ENCODE data around the gene GPC3. TPM values are rescaled to one million over a fixed set of nuclear protein-coding genes. Genes with fewer than 3 reads are reported as not detected.

GPC3 gene
- total RNA-seq, 1 donor from 2014 or later = not detected

DNA sequence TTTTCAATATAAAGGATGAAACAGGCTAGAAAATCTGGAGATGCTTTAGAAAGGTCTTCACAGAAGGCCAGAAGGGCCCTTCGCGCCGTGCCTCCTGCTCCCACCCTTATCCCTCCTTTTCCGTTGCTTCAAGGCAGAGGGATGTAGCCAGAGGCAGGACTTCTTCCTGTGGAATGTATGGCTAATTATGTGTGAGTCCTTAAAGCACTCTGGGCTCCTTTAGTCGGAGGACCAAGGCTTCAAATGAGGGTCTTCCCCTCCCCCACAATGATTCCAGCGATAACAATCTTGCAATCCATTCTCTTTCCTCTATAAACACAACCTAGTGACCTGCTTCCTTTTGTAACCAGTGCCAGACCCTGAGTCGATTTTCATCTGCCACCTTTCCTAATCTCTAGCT is 103.5 kb downstream of the GPC3 start:
- DNase-seq = no peak

DNA sequence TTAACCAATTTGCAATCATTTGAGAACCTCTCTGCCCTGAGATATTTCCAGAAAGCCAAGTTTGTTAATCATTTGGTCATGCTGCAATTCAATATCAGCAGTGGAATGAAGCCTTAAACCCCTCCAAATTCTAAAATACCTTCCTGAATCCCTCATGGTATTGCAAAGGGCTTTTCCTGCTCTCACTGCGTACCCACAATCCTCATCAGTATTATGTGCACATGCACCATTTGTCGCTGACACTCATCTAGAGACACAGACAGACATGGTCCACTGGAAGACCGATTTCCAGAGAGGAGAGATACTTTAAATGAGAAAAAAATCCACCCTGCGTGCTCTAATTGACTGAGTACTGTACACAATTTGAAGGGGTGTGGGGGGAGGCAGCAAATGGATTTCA is 104.4 kb downstream of the GPC3 start:
- DNase-seq = no peak

DNA sequence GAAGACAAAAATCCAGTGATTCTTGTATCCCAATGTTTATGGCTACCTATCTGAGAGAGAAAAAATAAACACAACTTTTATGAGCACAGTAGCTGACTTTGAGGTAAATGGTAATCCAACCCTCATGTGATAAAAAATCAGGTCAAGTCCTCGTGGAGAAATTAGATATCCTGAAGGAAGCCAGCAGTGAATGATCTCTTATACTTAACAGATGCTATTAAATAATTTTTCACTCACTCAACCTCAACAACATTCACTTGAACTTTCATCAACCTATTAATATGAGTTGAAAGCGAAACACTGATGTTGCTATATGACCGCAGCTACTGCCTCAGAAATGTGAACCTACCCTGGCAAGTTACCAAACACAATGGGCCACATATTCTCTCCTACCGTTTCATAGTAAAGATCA is 105.4 kb downstream of the GPC3 start:
- DNase-seq = no peak

DNA sequence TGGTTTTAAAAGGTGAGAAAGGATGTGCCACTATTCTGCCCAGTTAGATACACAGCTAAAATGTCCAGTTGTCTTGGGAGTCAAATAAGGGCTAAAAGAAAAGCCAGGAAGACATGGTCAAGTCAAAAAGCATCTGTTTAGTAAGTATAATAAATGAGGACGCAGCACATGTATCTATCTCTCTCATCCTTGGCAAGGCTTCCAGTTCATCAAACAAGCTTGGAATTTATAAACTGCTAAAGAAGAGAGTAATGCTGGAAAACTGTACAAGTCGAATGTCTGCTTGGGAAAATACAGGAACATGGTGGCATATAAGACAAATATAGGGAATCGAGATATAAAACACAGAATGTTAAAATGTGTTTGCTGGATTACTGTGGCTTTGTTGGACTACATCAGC is 106.7 kb downstream of the GPC3 start:
- DNase-seq = no peak

DNA sequence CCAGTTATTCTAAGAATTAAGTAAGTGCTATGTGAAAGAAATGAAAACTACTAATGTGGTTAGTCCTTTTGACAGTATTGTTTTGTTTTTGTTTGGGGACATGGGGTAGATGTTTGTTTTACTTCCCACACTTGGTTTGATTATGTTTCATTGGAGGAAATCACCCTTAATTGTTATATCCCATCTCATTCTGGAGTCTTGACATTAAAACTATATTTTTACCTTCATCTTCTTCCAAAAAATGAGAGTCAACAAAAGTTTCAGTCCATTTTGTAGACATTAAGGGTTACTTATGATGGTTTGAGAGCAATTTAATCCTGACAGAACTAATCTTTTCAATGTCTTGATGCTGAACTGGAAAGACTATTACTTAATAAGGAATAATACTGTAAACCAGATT is 108.7 kb downstream of the GPC3 start:
- DNase-seq = no peak

DNA sequence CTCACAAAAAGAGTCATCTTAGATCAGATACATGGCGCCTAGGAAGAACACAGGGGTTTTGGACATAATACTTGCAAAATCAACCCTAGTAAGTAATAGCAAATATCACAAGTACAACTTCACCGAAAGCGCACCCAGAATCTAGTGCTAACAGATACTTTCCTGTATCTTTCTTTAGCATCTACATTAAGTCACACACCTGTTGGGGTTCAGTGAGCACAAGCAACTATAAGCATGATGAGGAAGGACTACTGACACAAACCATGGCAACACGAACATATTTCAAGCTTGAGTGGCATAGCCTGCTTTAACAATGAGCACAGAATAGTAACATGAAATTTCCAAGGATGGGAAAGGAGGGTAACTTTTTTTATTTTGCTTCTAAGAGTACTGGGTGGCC is 116.1 kb downstream of the GPC3 start:
- no peak for DNase-seq

DNA sequence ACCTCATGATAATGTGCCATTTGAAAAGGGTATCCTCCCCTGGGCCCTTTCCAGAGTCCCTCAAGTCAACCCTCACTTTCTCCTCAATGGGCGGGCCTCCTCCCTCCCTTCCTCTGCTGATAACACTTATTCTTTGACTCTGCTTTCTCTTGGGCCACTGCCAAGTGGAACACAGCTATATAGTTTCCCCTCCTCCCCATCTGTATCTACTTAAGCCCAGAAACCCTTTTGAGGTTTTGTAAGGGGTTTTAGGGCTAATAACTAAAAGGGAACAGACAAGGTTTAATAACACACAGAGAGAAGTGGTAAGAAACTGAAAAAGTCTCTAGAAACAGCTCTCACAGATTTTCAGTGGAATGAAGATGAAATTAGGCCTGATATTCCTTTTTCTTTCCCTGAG is 116.7 kb downstream of the GPC3 start:
- DNase-seq = no peak

DNA sequence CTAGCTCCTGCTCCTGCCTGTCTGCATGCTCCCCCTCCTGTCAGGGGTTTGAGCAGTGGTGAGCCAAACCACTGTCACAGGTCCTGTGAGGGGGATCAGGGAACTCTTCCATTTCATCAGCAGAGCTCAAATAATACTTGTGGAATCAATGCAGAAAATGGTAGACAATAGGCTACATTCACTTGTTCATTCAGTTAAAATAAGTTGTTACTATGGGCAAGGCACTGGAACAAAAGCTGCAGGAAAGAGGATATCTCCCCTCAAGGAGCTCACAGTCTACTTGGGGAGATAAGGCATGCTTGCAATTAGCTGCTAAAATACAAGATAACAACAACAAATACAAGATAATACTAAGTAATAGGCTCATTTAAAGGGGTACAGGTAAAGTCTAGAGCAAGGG is 117.1 kb downstream of the GPC3 start:
- DNase-seq = no peak

DNA sequence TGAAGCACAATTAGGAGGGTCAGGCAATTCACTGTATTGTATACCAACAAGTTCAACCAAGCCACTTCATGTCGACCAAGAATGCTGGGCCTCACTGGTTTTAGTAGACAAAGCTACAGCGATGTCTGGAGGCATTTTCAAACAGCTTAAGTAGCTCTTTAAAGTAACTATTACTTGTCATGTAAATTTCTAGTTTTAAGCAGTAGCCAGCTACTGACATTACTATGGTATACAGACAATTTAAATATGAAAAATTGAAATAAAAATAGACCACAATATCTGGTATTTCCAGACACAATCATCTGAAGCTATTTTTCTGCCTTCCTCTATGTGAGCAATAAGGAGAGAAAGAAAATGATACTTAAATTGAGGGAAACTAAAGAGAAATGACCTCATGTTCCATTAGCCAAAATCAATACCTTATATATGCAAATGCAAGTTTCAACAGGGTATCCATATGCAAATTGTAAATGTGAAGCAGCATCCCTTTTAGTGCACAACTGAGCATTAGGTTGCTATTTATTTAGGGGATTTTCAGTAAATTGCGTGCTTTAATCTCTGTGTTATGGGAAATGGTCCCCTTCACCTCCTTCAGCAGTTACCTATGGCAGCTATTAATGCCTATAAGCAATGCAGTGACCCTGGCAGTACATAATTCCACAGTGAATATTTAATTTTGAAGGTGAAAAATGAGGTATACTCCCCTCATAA is 119.5 kb downstream of the GPC3 start:
- DNase-seq = no peak

DNA sequence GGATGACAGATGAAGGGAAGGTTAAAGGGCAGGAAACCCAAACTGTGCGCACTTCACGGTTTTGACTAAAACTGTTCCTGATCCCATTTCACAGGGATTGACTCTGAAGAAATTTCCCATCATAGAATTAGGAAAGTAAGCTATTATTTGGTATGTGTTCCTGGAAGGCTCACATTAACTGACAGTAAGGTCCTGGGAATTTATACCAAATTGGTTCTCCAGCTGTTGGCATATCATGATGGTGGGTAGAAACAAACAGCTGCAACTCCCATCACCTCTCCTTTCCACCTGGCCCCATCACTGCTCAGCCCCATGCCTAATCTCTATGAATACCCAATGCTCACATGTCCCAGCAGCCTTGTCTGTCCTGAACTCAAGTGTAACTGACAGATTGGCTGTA is 121.2 kb downstream of the GPC3 start:
- no peak for DNase-seq

DNA sequence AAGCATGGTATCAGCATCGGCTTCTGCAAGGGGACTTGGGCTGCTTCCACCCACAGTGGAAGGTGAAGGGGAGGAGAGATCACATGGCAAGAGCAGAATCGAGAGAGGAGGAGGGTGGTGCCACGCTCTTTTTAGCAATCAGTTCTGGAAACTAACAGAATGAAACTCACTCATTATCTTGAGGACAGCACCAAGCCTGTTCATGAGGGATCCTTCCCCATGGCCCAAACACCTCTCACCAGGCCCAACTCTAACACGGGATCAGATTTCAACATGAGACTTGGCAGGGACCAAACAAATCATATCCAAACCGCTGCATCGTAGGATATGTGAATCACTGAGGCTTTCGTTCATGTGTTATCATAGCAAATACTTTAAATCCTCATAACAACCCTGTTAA is 125.5 kb downstream of the GPC3 start:
- no peak for DNase-seq

DNA sequence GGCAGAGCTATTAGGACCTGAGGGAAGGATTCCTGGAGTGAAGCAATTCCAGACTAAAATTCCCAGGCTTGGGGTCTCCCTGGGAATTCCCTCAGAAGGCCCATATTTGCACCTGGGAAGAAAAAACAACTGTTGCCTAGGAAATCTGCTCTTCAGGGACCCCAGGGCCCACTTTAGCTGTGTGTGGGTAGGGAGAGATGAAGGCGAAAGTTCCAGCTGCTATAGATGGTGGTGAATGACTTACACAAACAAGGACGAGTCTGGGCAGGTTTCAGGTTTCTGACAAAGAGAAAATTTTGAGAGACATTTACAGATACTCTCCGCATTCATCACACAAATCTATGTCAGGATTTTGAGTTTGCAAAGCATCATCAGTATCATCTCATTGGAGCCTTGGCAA is 126.1 kb downstream of the GPC3 start:
- no peak for DNase-seq

DNA sequence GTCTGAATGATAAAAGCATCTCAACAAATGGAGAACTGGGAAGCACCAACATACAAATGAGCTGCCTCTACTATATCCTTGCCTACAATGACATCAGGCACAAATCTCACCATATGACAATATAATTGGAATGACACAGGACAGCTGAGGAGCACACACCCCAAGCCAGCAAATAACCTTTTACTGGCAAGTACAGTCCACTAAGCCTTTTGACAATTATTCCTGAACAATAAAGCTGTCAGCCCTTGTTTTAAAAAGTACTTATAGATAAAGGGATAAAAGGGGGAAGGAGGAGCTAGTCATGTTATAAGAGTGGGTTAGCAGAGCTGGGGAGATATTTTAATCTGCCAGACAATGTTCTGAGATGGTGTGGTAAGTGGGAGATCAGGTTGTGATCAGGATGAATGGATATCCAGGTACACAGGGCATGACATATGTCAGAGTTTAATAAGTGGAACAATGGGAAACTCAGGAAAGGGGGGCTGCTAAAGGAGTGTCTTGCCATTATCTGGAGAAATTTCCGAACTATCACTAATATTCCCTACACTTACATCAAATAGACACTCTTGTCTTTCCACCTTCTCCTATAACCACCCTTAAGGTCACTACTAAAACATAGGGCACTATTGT is 127.6 kb downstream of the GPC3 start:
- no peak for DNase-seq

DNA sequence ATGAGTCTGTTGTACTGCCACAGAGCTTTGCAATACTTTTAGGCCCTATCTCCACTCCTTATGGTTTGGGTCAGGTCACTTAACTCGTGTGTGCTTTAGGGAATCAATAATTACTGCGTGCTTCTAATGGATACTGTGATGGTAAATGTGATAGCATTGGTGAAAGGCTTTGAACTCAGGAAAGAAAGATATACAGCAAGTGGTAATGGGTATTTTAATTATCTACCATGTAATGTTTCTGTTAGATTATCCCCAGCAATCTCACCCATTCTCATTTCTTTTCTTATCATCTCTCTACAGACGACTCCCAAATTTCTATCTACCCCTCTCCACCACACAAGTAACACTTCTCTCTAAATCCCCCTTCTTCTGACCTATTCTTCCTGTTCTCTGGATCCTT is 128.6 kb downstream of the GPC3 start:
- no peak for DNase-seq

DNA sequence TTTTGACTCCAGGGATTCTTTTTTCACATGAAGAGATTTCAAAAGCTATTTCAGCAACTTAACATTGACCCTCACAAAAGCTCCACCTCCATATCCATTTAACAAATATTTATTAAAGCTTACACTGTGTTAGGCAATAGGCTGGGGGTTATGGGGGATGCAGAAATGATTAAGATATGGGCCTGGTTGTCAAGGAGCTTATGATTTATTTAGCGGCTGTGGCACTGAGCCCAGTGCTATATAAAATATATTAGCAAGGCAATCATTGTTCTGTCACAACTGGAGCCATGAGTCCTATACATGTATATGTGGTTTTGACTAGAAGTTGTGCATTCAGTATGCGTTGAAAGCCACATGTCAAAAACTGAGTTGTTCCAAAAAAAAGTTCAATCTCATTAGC is 131.1 kb downstream of the GPC3 start:
- DNase-seq = no peak

DNA sequence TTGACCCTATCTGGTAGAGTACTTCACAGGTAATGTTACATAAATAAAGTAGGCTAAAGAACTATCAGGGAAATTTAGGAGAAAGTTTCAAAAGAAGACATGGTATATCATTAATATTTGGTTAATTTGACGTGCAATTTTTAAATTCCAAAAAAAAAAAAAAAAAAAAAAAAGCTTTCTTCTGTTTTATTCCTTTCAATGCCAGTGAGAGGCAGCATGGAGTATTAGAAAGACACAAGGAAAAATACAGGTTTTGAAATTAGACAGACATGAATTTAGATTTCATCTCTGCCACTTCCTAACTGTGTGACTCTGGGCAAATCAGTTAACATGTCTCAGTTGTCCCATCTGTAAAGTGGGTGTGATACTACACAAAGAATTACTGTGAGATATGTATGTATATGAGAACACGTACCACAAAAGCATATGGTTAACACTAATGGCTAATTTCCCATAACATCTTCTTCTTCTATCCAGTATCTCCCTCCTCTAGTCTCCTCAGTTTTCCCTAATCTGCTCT is 132.5 kb downstream of the GPC3 start:
- DNase-seq = no peak

DNA sequence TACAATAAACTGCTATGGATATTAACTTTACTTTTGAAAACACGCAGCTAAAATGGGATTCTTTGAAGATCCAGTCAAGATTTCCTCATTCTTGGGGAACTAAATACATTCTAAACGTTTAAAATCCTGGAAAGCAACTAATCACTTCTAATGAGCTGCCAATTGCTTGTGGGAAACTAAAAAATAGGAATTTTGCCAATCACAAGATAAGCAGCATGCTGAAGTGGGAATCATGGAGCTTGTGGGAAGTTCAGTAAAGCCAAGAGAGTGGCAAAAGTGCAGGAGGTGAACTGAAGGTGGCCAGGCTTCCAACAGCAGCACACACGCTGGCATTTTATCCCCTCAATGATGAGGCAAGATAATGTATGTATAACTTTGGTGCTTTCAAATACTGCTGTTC is 133.0 kb downstream of the GPC3 start:
- no peak for DNase-seq

DNA sequence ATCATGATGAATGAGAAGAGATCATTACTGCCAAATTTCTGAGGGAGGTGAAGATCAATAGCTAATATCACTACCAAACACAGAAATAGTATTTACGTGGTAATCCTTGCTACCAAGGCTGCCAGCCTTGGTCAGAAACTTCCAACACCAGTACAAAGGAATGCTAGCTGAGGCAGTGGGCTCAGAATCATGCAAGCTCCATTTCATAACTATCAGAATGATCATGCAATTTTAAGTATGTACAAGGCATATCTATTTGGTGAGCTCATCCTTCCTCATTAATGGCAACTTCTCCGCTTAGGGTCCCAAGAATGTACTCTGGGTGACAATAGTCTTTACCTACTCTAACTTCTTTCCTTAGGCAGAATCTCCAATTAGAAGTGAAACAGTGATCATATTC is 135.0 kb downstream of the GPC3 start:
- DNase-seq = no peak

DNA sequence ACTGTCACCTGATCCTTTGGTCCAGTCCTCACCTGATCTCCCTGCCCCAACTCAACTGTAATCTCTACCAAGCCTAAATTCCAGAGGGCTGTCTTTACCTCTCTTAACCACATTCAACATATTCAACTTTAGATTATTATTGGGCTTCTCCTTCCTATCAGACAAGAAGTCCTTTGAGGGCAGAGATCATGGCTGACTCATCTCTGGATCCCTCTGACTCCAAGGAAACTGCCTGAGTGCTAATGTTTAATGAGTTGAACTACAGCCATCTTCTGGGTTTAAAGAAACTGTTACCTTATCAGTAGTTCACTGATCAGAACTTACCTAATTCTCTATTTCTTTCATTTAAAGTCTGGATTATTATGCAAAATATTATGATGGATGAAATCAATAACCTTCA is 135.7 kb downstream of the GPC3 start:
- DNase-seq = no peak

DNA sequence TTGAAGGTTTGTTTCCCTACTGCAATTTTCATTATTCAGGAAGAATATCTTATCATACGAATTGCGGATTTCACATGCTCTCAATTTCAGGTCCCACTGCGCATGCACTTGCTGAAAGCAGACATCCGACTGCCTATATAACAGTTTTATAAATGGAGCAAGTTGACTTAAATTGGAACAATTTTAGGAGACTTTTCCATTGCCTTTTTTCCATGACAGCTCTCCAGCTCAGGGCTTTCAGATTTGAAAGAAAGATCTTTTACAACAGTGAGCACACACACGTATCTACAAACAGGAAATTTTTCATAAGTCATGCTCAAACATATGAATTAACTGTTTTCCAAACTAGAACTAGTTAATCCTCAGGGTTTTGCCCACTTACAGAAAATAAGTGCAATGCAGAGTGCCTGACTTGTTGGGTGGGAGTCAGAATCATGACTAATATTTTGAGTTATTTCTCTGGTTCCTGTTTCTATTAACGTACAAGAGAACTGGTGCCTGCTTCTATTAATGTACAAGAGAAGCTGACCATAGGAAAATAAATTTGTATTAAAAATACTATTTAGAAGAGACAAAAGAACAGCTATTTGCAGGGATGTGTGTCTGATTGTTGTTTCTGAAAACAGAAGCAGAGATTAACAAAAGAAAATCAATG is 137.9 kb downstream of the GPC3 start:
- DNase-seq = no peak

DNA sequence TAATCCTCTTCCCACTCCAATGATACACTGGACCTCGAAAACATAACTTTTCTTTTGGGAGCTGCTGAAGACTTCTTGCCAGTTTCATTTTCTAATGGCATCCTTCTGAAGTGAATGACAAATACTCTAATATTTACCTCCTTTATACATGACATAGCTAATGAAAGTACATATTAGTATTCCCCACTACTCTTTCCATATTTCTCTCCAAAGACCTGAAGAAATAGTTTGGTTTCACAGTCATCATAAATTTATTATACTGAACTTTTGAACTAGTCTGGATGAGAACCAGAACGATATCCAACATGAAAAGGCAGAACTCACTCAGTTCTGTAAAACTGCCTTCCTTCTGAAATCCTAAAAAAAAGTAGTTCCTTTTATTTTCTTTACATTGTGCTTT is 139.1 kb downstream of the GPC3 start:
- DNase-seq = no peak

DNA sequence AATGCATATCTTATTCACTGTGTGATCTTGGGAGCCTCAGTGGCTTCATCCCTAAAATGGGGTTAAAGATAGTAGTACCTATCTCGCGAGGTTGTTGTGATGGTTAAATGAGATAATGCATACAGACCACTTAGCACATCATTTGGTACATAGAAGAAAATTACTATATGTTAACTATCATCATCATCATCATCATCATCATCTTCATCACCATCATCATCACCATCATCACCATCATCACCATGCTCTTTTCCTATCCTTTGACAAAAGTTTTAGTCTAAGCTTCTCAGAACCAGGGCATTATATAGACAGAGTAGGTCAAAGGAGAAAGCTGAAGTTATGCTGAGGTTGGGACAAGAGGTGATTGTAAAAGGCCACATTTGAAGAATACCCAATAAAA is 145.0 kb downstream of the GPC3 start:
- no peak for DNase-seq

DNA sequence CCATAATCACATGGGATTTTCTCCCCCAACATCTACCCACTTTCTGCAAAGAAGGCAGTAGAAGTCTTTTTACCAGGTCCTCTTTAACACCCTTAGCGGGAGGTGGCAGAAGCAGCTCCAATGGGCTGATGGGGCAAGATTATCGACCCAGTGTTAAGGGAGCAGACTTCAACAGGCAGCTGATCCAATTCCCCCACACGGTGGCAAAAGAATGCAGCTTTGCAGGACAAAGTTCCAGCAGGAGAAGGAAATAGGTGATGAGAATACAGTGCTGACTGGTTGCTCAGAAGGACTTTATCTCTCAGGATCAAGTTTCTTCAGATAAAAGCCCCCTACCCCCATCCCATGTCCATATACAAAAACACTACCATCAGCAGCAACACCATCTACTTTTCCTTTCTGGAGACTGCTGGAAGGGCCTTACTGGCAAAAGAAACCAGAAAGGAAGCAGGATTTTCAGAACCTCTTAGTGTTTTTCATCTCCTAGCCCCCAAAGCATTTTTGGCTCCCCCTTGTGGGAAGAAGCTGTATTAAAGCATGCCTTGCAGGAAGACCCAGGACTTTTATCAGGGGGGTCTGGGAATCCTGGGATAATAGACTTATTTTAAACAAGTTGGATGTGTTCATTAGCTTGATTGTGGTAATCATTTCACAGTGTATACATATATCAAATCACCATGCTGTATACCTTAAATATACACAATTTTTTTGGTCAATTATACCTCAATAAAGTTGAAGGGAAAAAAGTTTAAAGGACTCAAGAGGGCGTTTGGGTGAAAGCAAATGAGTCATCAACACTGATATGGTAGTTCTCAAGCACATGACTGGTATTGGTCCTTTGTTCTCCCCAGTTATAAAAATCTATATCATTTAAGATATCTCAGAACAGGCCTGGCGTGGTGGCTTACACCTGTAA is 146.4 kb downstream of the GPC3 start:
- DNase-seq = peak; percentile 56
